Uterus (tissue), 2 donors: ENCODE results near the gene GOLGA3.

Experiments used
- CTCF ChIP-seq, 4 experiments: fragments of 200-600 bp in 2 of 4; fragments of 450-650 bp in 2 of 4; sonication (generic) in 2 of 4; IDR thresholded peaks; one replicate each; pipeline ENCODE4 v1.5.1; 2016 to 2019; ENCODE audit warnings: antibody characterized with exemption in 4 of 4, mild to moderate bottlenecking in 2 of 4, moderate library complexity in 1 of 4
- POLR2A ChIP-seq, 2 donors: fragments of 450-650 bp; IDR thresholded peaks; one replicate each; pipeline ENCODE4 v1.6.1; 2016; ENCODE audit warnings: antibody characterized with exemption in 2 of 2, mild to moderate bottlenecking in 1 of 2, moderate library complexity in 1 of 2

DNA sequence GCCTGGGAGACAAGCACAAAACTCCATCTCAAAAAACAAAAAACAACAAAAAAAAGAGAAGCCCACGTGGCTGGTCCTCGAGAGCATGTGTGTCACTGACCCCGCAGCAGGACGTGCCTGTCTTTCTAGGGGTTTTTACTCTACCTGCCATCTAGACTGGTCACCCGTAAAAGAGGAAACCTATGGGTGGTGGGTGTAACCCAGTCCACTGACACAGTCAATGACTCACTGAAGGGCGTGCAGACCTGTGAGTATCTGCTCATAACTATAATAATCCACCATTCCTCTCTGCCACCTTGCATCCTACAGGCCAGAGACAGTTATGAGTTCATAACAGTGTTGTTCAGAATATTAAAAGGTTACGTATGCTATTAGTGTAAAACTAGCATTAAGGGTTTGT lies 4.6 kb downstream of the GOLGA3 start:
- TF ChIP-seq POLR2A (IDR thresholded peaks at IDR 0.05) (no peak), CTCF (IDR thresholded peaks at IDR 0.05) (no peak)
